Stimulated activated CD4-positive, alpha-beta T cell treated with anti-CD3 and anti-CD28 coated beads, Interleukin-1b, Interleukin-23, amount 100 ng/mL, for 24 hours (primary cell): ENCODE measurements around the gene ERC1.
"Not testable (repeated sequence)": the region's sequence is repeated elsewhere in the genome, so short reads cannot be mapped to it uniquely, and the experiment has no call there.

Source experiments
- DNase-seq, 4 experiments: peaks; one replicate each; pipeline ENCODE4 v3.0.0-alpha.2; 2020; ENCODE audit warnings: low read depth in 4 of 4, low spot score in 1 of 4

Gene ERC1

GRCh38 chr12:1217191-1217949, 226.3 kb downstream of the ERC1 start:
- DNase-seq, result no peak

GRCh38 chr12:1218369-1218768, 227.3 kb downstream of the ERC1 start:
- no peak for DNase-seq

- DNase-seq, result no peak
Observed at GRCh38 chr12:1220127-1221092, 229.4 kb downstream of the ERC1 start.

- no peak for DNase-seq
Observed at GRCh38 chr12:1222858-1223639, 232.0 kb downstream of the ERC1 start.

- DNase-seq, result no peak
Observed at GRCh38 chr12:1226951-1227350, 235.9 kb downstream of the ERC1 start.

- DNase-seq, result no peak
Observed at GRCh38 chr12:1234073-1234472, 243.1 kb downstream of the ERC1 start.

- DNase-seq, result no peak
Observed at GRCh38 chr12:1246637-1247036, 255.6 kb downstream of the ERC1 start.

GRCh38 chr12:1250641-1251040, 259.6 kb downstream of the ERC1 start:
- DNase-seq, result no peak

- no peak for DNase-seq
Observed at GRCh38 chr12:1252758-1253157, 261.7 kb downstream of the ERC1 start.

GRCh38 chr12:1255125-1255524, 264.1 kb downstream of the ERC1 start:
- not testable (repeated sequence) for DNase-seq

GRCh38 chr12:1255854-1256253, 264.8 kb downstream of the ERC1 start:
- DNase-seq, result not testable (repeated sequence)

GRCh38 chr12:1256285-1256684, 265.3 kb downstream of the ERC1 start:
- DNase-seq, result no peak

- DNase-seq, result no peak
Observed at GRCh38 chr12:1256991-1257390, 266.0 kb downstream of the ERC1 start.

GRCh38 chr12:1262011-1262410, 271.0 kb downstream of the ERC1 start:
- DNase-seq, result no peak

GRCh38 chr12:1267243-1267642, 276.2 kb downstream of the ERC1 start:
- no peak for DNase-seq

- no peak for DNase-seq
Observed at GRCh38 chr12:1272142-1272541, 281.1 kb downstream of the ERC1 start.

- no peak for DNase-seq
Observed at GRCh38 chr12:1273051-1273450, 282.0 kb downstream of the ERC1 start.

- no peak for DNase-seq
Observed at GRCh38 chr12:1277905-1278304, 286.9 kb downstream of the ERC1 start.

- DNase-seq, result no peak
Observed at GRCh38 chr12:1279050-1279449, 288.0 kb downstream of the ERC1 start.

GRCh38 chr12:1280059-1280458, 289.0 kb downstream of the ERC1 start:
- DNase-seq, result no peak

- DNase-seq, result no peak
Observed at GRCh38 chr12:1281683-1282366, 290.8 kb downstream of the ERC1 start.
